ENCODE measurements around the gene FXR2. TPM values are rescaled to one million over a fixed set of nuclear protein-coding genes. Genes with fewer than 3 reads are reported as not detected.
"Not testable (repeated sequence)": the region's sequence is repeated elsewhere in the genome, so short reads cannot be mapped to it uniquely, and the experiment has no call there.

FXR2 gene
- total RNA-seq, 5 donors from 2014 or later (not counting 1 experiment from before 2014, with no cell fraction given) = 25.4 to 44.7 (median 40.5) TPM

DNA sequence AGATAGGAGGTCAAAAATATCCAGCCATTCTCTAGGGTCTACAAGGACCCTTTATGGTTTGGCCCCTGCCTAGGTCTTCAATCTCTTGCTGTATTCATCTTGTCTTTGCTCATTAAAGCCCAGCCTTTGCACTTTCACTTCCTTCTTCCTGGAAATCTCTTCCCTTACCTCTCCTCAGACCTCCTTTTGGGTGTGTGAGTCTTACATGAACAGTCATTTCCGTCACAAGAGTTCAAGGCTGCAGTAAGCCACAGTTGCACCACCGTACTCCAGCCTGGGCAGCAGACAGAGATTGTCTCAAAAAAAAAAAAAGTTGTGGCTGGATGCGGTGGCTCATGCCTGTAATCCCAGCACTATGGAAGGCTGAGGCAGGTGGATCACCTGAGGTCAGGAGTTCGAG, 30.1 kb upstream of the FXR2 start:
- H3K4me1 Mint-ChIP-seq = peaks cover 1 to 8% (median 8%) of the 10 kb centered on the region in 3 donors
- DNase-seq (no peak), ATAC-seq (replicated peaks in 1 of 4) (no peak)
- Histone ChIP-seq H3K36me3 (ENCODE audit: control insufficient read depth in 2 of 2, extremely low read depth in 1 of 2, insufficient read depth in 1 of 2, low read length in 1 of 2) (no peaks in the 10 kb centered on the region), H3K4me3 (ENCODE audit: control insufficient read depth in 1 of 2, extremely low read depth in 1 of 2, low read length in 1 of 2) (no peak overlapping the region), H3K27ac (ENCODE audit: low read length) (no peak overlapping the region), H3K9me3 (no peaks in the 10 kb centered on the region), H3K4me1 (ENCODE audit: control insufficient read depth in 1 of 2, extremely low read depth in 1 of 2, insufficient read depth in 2 of 2, low read length in 2 of 2) (peaks cover 0 to under 1% of the 10 kb centered on the region in 2 experiments), H3K27me3 (replicated peaks in 1 of 2; ENCODE audit: control insufficient read depth in 2 of 2, extremely low read depth in 1 of 2, insufficient read depth in 2 of 2, low read length in 1 of 2) (peaks cover 0 to 44% of the 10 kb centered on the region in 2 experiments)
- H3K27ac Mint-ChIP-seq = no peak overlapping the region
- no peak overlapping the region for H3K4me3 Mint-ChIP-seq
- no peaks in the 10 kb centered on the region for H3K36me3 Mint-ChIP-seq
- H3K27me3 Mint-ChIP-seq = peaks cover 6 to 34% of the 10 kb centered on the region in 2 donors
- H3K9me3 Mint-ChIP-seq = no peaks in the 10 kb centered on the region
- ChIA-PET POLR2A (no interaction called here), CTCF (no interaction called here)
- 90% methylated on average over 3 of the region's 4 CpGs for WGBS (ENCODE audit: insufficient coverage)

DNA sequence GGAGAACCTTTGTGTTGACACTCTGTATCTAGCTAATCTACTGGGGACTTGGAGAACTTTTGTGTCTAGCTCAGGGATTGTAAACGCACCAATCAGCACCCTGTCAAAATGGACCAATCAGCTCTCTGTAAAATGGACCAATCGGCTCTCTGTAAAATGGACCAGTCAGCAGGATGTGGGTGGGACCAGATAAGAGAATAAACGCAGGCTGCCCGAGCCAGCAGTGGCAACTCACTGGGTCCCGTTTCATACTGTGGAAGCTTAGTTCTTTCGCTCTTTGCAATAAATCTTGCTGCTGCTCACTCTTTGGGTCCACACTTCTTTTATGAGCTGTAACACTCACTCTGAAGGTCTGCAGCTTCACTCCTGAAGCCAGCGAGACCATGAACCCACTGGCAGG, 26.9 kb upstream of the FXR2 start:
- DNase-seq = peak in 2 of 35 experiments; percentile 6 to 29
- peak overlapping the region in 1 of 2 donors; percentile 45 for H3K27ac Mint-ChIP-seq
- H3K9me3 ChIP-seq; H3K36me3 Mint-ChIP-seq; H3K27ac ChIP-seq (ENCODE audit: low read length); H3K9me3 Mint-ChIP-seq; H3K36me3 ChIP-seq (ENCODE audit: control insufficient read depth in 2 of 2, extremely low read depth in 1 of 2, insufficient read depth in 1 of 2, low read length in 1 of 2); H3K4me1 Mint-ChIP-seq; H3K4me1 ChIP-seq (ENCODE audit: control insufficient read depth in 1 of 2, extremely low read depth in 1 of 2, insufficient read depth in 2 of 2, low read length in 2 of 2); POLR2A ChIA-PET; H3K4me3 ChIP-seq (ENCODE audit: control insufficient read depth in 1 of 2, extremely low read depth in 1 of 2, low read length in 1 of 2): not testable (repeated sequence)
- 54% methylated on average over 5 of the region's 7 CpGs for WGBS (ENCODE audit: insufficient coverage)
- CTCF ChIA-PET = interaction anchor here in 1 of 2 donors (1.2 to 1.6 kb wide), 3 partner anchors 14 to 46 kb away, joined by 3 to 8 read pairs (median 4); partner anchors contain the start of genes FXR2, SAT2 and TP53
- peak overlapping the region in 2 of 3 donors; percentile 28 to 69 for H3K4me3 Mint-ChIP-seq
- peak in 1 of 4 experiments; percentile 35 for ATAC-seq (replicated peaks in 1 of 4)
- H3K27me3 ChIP-seq (replicated peaks in 1 of 2; ENCODE audit: control insufficient read depth in 2 of 2, extremely low read depth in 1 of 2, insufficient read depth in 2 of 2, low read length in 1 of 2) = peaks cover 0 to 28% of the 10 kb centered on the region in 2 experiments
- peaks cover 5 to 13% of the 10 kb centered on the region in 2 donors for H3K27me3 Mint-ChIP-seq

DNA sequence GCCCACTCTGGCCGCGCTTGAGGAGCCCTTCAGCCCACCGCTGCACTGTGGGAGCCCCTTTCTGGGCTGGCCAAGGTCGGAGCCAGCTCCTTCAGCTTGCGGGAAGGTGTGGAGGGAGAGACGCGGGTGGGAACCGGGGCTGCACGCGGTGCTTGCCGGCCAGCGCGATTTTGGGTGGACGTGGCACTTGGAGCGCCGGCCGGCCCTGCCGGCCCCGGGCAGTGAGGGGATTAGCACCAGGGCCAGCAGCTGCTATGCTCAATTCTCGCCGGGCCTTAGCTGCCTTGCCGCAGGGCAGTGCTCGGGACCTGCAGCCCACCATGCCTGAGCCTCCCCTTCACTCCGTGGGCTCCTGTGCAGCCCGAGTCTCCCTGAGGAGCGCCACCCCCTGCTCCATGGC, 26.1 kb upstream of the FXR2 start:
- CTCF ChIA-PET = interaction anchor here in 1 of 2 donors (1.2 to 1.6 kb wide), 3 partner anchors 13 to 46 kb away, joined by 3 to 8 read pairs (median 4); partner anchors contain the start of genes FXR2, SAT2 and TP53
- WGBS (ENCODE audit: insufficient coverage) = 96% methylated on average over 17 of the region's 26 CpGs
- POLR2A ChIA-PET = no interaction called here

DNA sequence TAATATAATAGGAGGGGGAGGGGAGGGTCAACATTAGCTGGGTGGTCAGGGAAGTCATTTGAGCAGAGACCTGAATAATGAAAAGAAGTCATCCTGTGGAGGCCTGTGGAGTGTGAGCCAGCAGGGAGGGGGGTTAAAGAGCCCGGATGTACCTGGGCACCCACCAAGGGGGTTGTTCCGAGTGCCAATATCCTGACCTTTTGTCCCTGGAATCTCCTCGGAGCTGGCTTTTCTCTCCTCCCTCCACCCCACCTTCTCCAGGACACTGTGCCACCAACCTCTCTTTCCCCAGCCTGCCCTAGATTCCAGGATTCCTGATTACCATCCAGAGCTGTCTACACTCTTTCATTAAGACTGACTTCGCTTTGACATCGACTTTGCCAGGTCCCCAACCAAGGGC, 21.5 kb upstream of the FXR2 start:
- Histone ChIP-seq H3K9me3 (no peaks in the 10 kb centered on the region), H3K27ac (ENCODE audit: low read length) (no peak overlapping the region), H3K4me1 (ENCODE audit: control insufficient read depth in 1 of 2, extremely low read depth in 1 of 2, insufficient read depth in 2 of 2, low read length in 2 of 2) (no peaks in the 10 kb centered on the region), H3K36me3 (ENCODE audit: control insufficient read depth in 2 of 2, extremely low read depth in 1 of 2, insufficient read depth in 1 of 2, low read length in 1 of 2) (no peaks in the 10 kb centered on the region), H3K4me3 (ENCODE audit: control insufficient read depth in 1 of 2, extremely low read depth in 1 of 2, low read length in 1 of 2) (no peak overlapping the region), H3K27me3 (replicated peaks in 1 of 2; ENCODE audit: control insufficient read depth in 2 of 2, extremely low read depth in 1 of 2, insufficient read depth in 2 of 2, low read length in 1 of 2) (peaks cover 0 to 4% of the 10 kb centered on the region in 2 experiments)
- Mint-ChIP-seq H3K36me3 (no peaks in the 10 kb centered on the region), H3K4me1 (peaks cover 0 to 2% (median 0%) of the 10 kb centered on the region in 3 donors), H3K9me3 (no peaks in the 10 kb centered on the region), H3K4me3 (no peak overlapping the region), H3K27me3 (peaks cover 0 to 2% of the 10 kb centered on the region in 2 donors), H3K27ac (no peak overlapping the region)
- ATAC-seq (replicated peaks in 1 of 4) (no peak), DNase-seq (no peak)
- ChIA-PET POLR2A (no interaction called here), CTCF (interaction anchor here in 1 of 2 donors (1.0 kb wide), 1 partner anchor 51 kb away, joined by 3 read pairs; the partner anchor contains the start of gene TP53)
- WGBS (ENCODE audit: insufficient coverage) = 78% methylated on average over 3 of the region's 5 CpGs

More for the DNA sequence above, 26.1 kb upstream of the FXR2 start:
- H3K4me1 Mint-ChIP-seq = peaks cover 0 to 8% (median 7%) of the 10 kb centered on the region in 3 donors
- H3K36me3 Mint-ChIP-seq = no peaks in the 10 kb centered on the region
- H3K9me3 Mint-ChIP-seq = no peaks in the 10 kb centered on the region
- Histone ChIP-seq H3K27me3 (replicated peaks in 1 of 2; ENCODE audit: control insufficient read depth in 2 of 2, extremely low read depth in 1 of 2, insufficient read depth in 2 of 2, low read length in 1 of 2) (peaks cover 0 to 19% of the 10 kb centered on the region in 2 experiments), H3K9me3 (no peaks in the 10 kb centered on the region), H3K4me3 (ENCODE audit: control insufficient read depth in 1 of 2, extremely low read depth in 1 of 2, low read length in 1 of 2) (no peak overlapping the region), H3K4me1 (ENCODE audit: control insufficient read depth in 1 of 2, extremely low read depth in 1 of 2, insufficient read depth in 2 of 2, low read length in 2 of 2) (no peaks in the 10 kb centered on the region), H3K36me3 (ENCODE audit: control insufficient read depth in 2 of 2, extremely low read depth in 1 of 2, insufficient read depth in 1 of 2, low read length in 1 of 2) (no peaks in the 10 kb centered on the region), H3K27ac (ENCODE audit: low read length) (no peak overlapping the region)
- DNase-seq (no peak), ATAC-seq (replicated peaks in 1 of 4) (no peak)
- no peak overlapping the region for H3K4me3 Mint-ChIP-seq
- peaks cover 0 to 7% of the 10 kb centered on the region in 2 donors for H3K27me3 Mint-ChIP-seq
- no peak overlapping the region for H3K27ac Mint-ChIP-seq

DNA sequence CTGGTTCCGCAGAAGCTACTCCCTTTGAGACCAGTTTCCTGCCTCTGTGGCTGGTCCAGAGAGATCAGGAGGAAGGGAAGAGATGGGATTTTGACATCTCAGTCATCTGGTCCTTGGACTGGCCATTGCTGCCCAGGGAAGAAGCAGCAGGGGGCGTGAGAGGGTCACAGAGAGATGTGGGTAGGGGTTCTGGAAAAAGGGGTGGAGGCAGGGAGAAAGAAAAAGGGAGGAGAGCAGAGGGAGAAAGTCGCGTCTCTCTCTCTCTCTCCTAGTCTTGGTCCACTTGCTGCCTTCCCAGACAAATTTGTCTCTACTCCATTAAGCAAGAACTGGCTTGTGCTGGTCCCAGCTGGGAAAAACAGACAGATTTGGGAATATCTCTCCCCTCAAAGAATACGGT, 19.7 kb upstream of the FXR2 start:
- H3K27ac Mint-ChIP-seq = no peak overlapping the region
- H3K4me1 ChIP-seq (ENCODE audit: control insufficient read depth in 1 of 2, extremely low read depth in 1 of 2, insufficient read depth in 2 of 2, low read length in 2 of 2) = no peaks in the 10 kb centered on the region
- H3K9me3 Mint-ChIP-seq = no peaks in the 10 kb centered on the region
- H3K36me3 Mint-ChIP-seq = no peaks in the 10 kb centered on the region
- peaks cover 0 to 2% of the 10 kb centered on the region in 2 donors for H3K27me3 Mint-ChIP-seq
- DNase-seq (no peak), ATAC-seq (replicated peaks in 1 of 4) (no peak)
- H3K9me3 ChIP-seq = no peaks in the 10 kb centered on the region
- H3K36me3 ChIP-seq (ENCODE audit: control insufficient read depth in 2 of 2, extremely low read depth in 1 of 2, insufficient read depth in 1 of 2, low read length in 1 of 2) = no peaks in the 10 kb centered on the region
- ChIA-PET POLR2A (no interaction called here), CTCF (interaction anchor here in 1 of 2 donors (1.2 kb wide), 1 partner anchor 53 kb away, joined by 3 read pairs; the partner anchor contains the start of gene TP53)
- no peak overlapping the region for H3K27ac ChIP-seq (ENCODE audit: low read length)
- peaks cover 0 to 4% of the 10 kb centered on the region in 2 experiments for H3K27me3 ChIP-seq (replicated peaks in 1 of 2; ENCODE audit: control insufficient read depth in 2 of 2, extremely low read depth in 1 of 2, insufficient read depth in 2 of 2, low read length in 1 of 2)
- H3K4me3 Mint-ChIP-seq = no peak overlapping the region
- WGBS (ENCODE audit: insufficient coverage) = 71% methylated on average over 2 of the region's 5 CpGs
- no peak overlapping the region for H3K4me3 ChIP-seq (ENCODE audit: control insufficient read depth in 1 of 2, extremely low read depth in 1 of 2, low read length in 1 of 2)
- peaks cover 0 to 2% (median 0%) of the 10 kb centered on the region in 3 donors for H3K4me1 Mint-ChIP-seq

DNA sequence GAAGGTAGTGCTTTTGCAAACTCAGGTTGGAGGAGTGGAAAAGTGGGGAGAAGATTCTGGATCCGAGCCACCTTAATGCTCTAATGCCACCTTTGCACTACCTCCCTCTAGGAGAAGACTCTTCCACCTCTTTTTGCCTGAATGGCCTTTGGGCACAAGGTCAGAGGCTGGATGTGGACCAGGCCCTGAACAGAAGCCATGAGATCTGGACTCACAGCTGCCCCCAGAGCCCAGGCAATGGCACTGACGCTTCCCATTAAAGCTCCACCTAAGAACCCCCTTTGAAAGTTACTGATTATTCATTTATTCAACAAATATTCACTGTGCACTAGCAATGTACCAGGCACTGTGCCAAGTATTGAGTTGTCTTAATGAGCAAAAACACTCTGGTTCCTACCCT, 18.4 kb upstream of the FXR2 start:
- ATAC-seq (replicated peaks in 1 of 4) (no peak), DNase-seq (no peak)
- Mint-ChIP-seq H3K4me1 (peaks cover 0 to 5% (median 4%) of the 10 kb centered on the region in 3 donors), H3K4me3 (no peak overlapping the region), H3K27ac (peak overlapping the region in 1 of 2 donors; percentile 22), H3K9me3 (no peaks in the 10 kb centered on the region), H3K36me3 (no peaks in the 10 kb centered on the region), H3K27me3 (peaks cover 0 to 2% of the 10 kb centered on the region in 2 donors)
- H3K27ac ChIP-seq (ENCODE audit: low read length) = no peak overlapping the region
- no CpG with 5 or more reads among the region's 2 CpGs for WGBS (ENCODE audit: insufficient coverage)
- ChIA-PET POLR2A (no interaction called here), CTCF (interaction anchor here in 1 of 2 donors (2.6 kb wide), 1 partner anchor 55 kb away, joined by 17 read pairs; the partner anchor contains the start of genes TP53 and WRAP53)
- peaks cover 0 to 4% of the 10 kb centered on the region in 2 experiments for H3K27me3 ChIP-seq (replicated peaks in 1 of 2; ENCODE audit: control insufficient read depth in 2 of 2, extremely low read depth in 1 of 2, insufficient read depth in 2 of 2, low read length in 1 of 2)
- no peak overlapping the region for H3K4me3 ChIP-seq (ENCODE audit: control insufficient read depth in 1 of 2, extremely low read depth in 1 of 2, low read length in 1 of 2)
- H3K9me3 ChIP-seq = no peaks in the 10 kb centered on the region
- no peaks in the 10 kb centered on the region for H3K36me3 ChIP-seq (ENCODE audit: control insufficient read depth in 2 of 2, extremely low read depth in 1 of 2, insufficient read depth in 1 of 2, low read length in 1 of 2)
- H3K4me1 ChIP-seq (ENCODE audit: control insufficient read depth in 1 of 2, extremely low read depth in 1 of 2, insufficient read depth in 2 of 2, low read length in 2 of 2) = peaks cover 0 to 4% of the 10 kb centered on the region in 2 experiments

Measured in T-cell (primary cell).